Lower lobe of right lung (tissue), 2 donors: ENCODE measurements around the gene CBX3. TPM values are rescaled to one million over a fixed set of nuclear protein-coding genes. Genes with fewer than 3 reads are reported as not detected.

Experiments
- ATAC-seq, 2 donors: fragments of 200-7000 bp; cut with Tn5 transposase; one replicate each; pipeline ENCODE4 v1.9.1; 2020 to 2022; ENCODE audit warnings: mild to moderate bottlenecking in 2 of 2, moderate library complexity in 2 of 2
- DNase-seq: peaks from one replicate; pipeline ENCODE4 v3.0.0-alpha.2; 2020
- H3K27ac ChIP-seq: fragments of 200-600 bp; one replicate; pipeline ENCODE4 v1.8.0; 2022
- H3K27me3 ChIP-seq: fragments of 200-600 bp; one replicate; pipeline ENCODE4 v1.8.0; 2022; ENCODE audit warnings: low read depth
- H3K36me3 ChIP-seq: fragments of 200-600 bp; one replicate; pipeline ENCODE4 v1.8.0; 2022; ENCODE audit warnings: mild to moderate bottlenecking
- H3K4me1 ChIP-seq: fragments of 200-600 bp; one replicate; pipeline ENCODE4 v1.8.0; 2022
- H3K4me3 ChIP-seq: fragments of 200-600 bp; one replicate; pipeline ENCODE4 v1.8.0; 2022; ENCODE audit warnings: mild to moderate bottlenecking
- H3K9me3 ChIP-seq: fragments of 200-600 bp; one replicate; pipeline ENCODE4 v1.8.0; 2022
- intact Hi-C: fragments of 100-400 bp; cut with DNase I; formaldehyde crosslinking; loops from one replicate; pipeline ENCODE4 v1.11.0; 2022
- total RNA-seq: library from RNA; stranded (reverse); fragmentation: NEBNext Ultra II Directional; extraction: Animal tissue kit (Norgen Biotek cat#: 25700); gene quantifications from one replicate; pipeline ENCODE4 v1.2.1, GENCODE V29; 2021
- TF ChIP-seq, protein P1 (sequence below): fragments of 200-600 bp; IDR thresholded peaks from one replicate; pipeline ENCODE4 v1.8.0; 2022; ENCODE audit warnings: antibody characterized with exemption, mild to moderate bottlenecking
- donor health status: DM: no; HTN: yes; CAD: no; lungs with severe emphysema.

Gene CBX3
- total RNA-seq, 1 donor from 2014 or later, result 94.3 TPM

GRCh38 chr7:26189697-26190096, 11.8 kb upstream of the CBX3 start:
- H3K4me3 ChIP-seq, result no peak overlapping the region
- no peaks in the 10 kb centered on the region for H3K27me3 ChIP-seq
- ATAC-seq (no peak), DNase-seq (no peak)
- no peaks in the 10 kb centered on the region for H3K9me3 ChIP-seq
- peaks cover 52% of the 10 kb centered on the region for H3K4me1 ChIP-seq
- H3K36me3 ChIP-seq, result peaks cover 80% of the 10 kb centered on the region
- TF ChIP-seq, protein P1, sequence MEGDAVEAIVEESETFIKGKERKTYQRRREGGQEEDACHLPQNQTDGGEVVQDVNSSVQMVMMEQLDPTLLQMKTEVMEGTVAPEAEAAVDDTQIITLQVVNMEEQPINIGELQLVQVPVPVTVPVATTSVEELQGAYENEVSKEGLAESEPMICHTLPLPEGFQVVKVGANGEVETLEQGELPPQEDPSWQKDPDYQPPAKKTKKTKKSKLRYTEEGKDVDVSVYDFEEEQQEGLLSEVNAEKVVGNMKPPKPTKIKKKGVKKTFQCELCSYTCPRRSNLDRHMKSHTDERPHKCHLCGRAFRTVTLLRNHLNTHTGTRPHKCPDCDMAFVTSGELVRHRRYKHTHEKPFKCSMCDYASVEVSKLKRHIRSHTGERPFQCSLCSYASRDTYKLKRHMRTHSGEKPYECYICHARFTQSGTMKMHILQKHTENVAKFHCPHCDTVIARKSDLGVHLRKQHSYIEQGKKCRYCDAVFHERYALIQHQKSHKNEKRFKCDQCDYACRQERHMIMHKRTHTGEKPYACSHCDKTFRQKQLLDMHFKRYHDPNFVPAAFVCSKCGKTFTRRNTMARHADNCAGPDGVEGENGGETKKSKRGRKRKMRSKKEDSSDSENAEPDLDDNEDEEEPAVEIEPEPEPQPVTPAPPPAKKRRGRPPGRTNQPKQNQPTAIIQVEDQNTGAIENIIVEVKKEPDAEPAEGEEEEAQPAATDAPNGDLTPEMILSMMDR, result no peak
- H3K27ac ChIP-seq, result no peak overlapping the region
- intact Hi-C loops, result no loop called here

GRCh38 chr7:26190417-26190869, 11.1 kb upstream of the CBX3 start:
- H3K36me3 ChIP-seq, result peaks cover 82% of the 10 kb centered on the region
- no peak overlapping the region for H3K27ac ChIP-seq
- H3K9me3 ChIP-seq, result no peaks in the 10 kb centered on the region
- H3K27me3 ChIP-seq, result no peaks in the 10 kb centered on the region
- intact Hi-C loops, result no loop called here
- no peak overlapping the region for H3K4me3 ChIP-seq
- no peak for ATAC-seq
- TF ChIP-seq, protein P1, result no peak
- peaks cover 59% of the 10 kb centered on the region for H3K4me1 ChIP-seq
- no peak for DNase-seq

DNA sequence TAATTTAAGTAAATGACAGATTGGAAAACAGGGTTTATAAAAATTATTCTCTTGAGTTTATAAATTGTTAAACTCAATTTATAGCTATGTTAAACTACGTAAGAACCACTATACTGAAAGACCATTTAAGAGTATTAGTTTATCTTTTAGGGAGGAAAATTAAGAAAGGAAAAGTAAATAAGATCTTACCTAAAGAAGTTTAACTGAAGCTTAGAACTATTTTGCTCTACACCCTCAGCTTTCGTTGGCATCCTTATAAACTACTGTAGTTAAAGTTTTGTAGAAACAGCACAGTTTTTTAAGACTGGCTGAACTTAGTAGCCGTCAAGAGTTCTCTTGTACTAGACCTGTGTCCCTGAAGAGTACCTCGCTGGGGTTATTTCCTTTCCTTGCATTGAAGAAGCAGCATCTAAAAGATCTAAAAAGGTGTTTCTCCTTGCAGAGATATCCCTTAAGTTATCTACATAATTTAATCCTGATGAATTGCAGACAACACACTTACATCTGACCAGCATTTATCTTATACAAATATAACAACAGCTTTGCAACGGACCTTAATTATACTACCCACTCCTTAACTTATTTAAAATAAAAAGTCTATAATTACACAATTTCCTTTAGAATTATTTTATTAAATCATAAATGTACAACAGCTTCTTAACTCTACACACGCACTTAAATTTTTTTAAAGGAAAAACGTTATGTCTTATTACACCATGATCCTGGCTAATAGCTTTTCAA, 10.1 kb upstream of the CBX3 start:
- no peak for ATAC-seq
- intact Hi-C loops, result no loop called here
- peaks cover 88% of the 10 kb centered on the region for H3K36me3 ChIP-seq

DNA sequence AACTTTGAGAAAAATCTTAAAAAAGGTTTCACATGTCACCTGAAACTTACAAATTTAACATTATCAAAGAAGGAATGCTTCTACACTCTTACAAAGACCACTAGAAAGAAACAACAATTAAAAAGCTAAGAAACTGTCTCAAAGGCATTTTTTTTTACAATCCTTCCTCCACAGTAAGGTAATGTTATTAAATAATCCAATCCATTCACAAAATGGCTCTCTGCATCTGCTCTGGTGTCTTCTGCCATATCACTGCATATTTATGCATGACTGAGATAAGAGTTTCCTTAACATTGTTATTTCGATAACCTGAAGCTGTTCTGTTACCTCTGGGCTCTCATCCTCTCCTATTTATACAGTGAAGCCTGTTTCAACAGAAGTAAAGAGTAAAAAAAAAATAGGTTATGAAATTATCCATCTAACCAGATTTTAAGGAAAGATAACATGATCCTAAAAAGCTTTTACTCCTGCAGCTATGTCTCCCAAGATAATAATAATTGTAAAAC, 9.5 kb upstream of the CBX3 start:
- TF ChIP-seq, protein P1, result no peak
- Histone ChIP-seq H3K9me3 (no peaks in the 10 kb centered on the region), H3K4me1 (peaks cover 68% of the 10 kb centered on the region), H3K27ac (no peak overlapping the region), H3K4me3 (no peak overlapping the region), H3K36me3 (peaks cover 91% of the 10 kb centered on the region), H3K27me3 (no peaks in the 10 kb centered on the region)
- no peak for ATAC-seq
- intact Hi-C loops, result no loop called here
- no peak for DNase-seq

More for the DNA sequence above, 10.1 kb upstream of the CBX3 start:
- DNase-seq, result no peak
- peaks cover 68% of the 10 kb centered on the region for H3K4me1 ChIP-seq
- no peaks in the 10 kb centered on the region for H3K27me3 ChIP-seq
- no peaks in the 10 kb centered on the region for H3K9me3 ChIP-seq
- TF ChIP-seq, protein P1, result no peak
- no peak overlapping the region for H3K4me3 ChIP-seq
- H3K27ac ChIP-seq, result no peak overlapping the region

DNA sequence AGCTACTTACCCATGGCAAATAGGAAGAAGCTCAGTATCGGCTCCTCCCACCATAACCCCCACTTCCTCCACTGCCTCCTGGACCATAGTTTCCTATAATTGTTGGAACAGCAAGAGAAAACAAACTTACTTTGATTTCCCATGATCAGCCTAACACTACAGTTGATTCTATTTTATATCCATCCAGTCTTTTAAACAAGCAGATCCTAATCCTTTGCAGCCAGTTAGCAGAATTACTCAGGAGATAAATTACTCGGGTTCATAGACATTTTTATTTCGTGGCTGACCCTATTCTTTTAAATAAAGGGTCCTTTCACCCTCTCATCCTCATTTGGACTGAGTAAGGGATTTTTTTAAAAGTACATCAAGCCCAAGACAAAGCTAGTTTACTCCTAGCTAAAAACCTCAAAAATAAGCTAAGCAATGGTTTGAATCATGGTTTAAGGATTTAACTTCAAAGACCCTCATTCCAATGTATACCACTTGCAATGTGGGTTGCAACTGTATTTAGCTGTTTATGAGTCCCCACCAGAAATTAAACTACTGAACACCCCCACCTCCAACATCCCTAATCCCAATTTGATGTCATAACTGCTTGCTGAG, 9.0 kb upstream of the CBX3 start:
- peaks cover 68% of the 10 kb centered on the region for H3K4me1 ChIP-seq
- TF ChIP-seq, protein P1, result no peak
- H3K36me3 ChIP-seq, result peaks cover 96% of the 10 kb centered on the region
- DNase-seq (no peak), ATAC-seq (no peak)
- no peaks in the 10 kb centered on the region for H3K27me3 ChIP-seq
- H3K9me3 ChIP-seq, result no peaks in the 10 kb centered on the region
- intact Hi-C loops, result no loop called here
- H3K4me3 ChIP-seq, result no peak overlapping the region
- no peak overlapping the region for H3K27ac ChIP-seq
